A673 (cell line): Measurements from ENCODE around the gene ERBIN.

Experiments used
- CTCF ChIP-seq: fragments of 300-800, 200-600 bp; sonication (generic); conservative IDR thresholded peaks from 2 replicates; pipeline ENCODE4 v1.5.1; 2017; ENCODE audit warnings: low read depth, mild to moderate bottlenecking, antibody characterized with exemption, low read length, moderate library complexity, mixed read lengths
- EZH2 ChIP-seq: fragments of 200-600 bp; sonication (generic); IDR thresholded peaks from 2 replicates; pipeline ENCODE4 v1.6.1; 2017; ENCODE audit warnings: borderline replicate concordance, low read depth, mild to moderate bottlenecking, mixed read lengths, antibody characterized with exemption, low read length; ENCODE audit not compliant: poor library complexity, severe bottlenecking

GRCh38 chr5:65880496-65881072, 45.8 kb upstream of the ERBIN start:
- TF ChIP-seq CTCF (no peak), EZH2 (no peak)
